Stimulated activated CD8-positive, alpha-beta memory T cell treated with anti-CD3 and anti-CD28 coated beads, Interleukin-4, amount 100 ng/mL, for 1 hour (primary cell): ENCODE measurements around the gene RPRD1B.

Experiments used
- DNase-seq, 2 donors: peaks; one replicate each; pipeline ENCODE4 v3.0.0-alpha.2; 2020; ENCODE audit warnings: low read depth in 2 of 2, low spot score in 1 of 2

The RPRD1B gene

GRCh38 chr20:38033330-38034107 is at the start of gene RPRD1B, which contains the start of gene TTI1:
TSS of gene RPRD1B (plus strand) at chr20:38033746. CDS start at chr20:38033948, 202 bp downstream.
TSS of gene TTI1 (minus strand) at chr20:38033456. CDS start at chr20:38013816, 19,640 bp downstream.
- DNase-seq, result peak; percentile 73 to 79

DNA sequence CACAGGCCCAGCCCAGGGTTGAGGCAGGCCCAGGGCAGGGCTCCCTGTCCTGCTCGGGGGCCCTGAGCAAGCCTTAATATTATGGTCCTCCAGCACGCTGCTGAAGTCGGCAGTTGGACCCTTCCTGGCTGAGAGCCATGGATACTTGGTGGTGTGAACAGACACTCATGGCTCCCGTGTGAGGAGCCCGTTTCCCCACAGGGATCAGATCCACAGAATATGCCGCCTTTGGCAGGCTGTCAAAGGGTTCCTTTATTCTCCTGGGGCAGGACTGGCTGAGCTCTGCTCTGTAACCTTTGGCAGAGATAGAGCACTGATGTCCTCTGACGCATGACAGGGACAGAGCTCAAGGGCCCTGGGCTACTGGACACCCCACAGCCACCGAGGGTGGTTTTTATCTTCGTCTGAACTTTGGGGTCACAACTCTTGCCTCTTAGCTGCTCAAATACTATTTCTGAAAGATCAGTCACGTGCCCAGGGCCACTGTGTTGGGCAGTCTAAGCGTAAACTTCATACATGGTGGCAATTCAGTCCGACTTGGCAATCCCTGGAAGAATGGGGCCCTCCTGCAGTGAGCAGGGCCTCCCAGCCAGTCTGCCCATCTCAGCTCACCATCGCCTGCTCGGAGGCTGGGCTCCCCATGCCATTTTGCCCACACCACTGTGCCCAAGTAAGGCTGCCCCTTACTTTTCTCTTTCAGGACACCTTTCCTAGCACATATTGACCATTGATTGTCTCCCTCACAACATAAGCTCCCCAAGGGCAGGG is 49.3 kb upstream of the RPRD1B start:
- no peak for DNase-seq

- no peak for DNase-seq
Observed at GRCh38 chr20:37986044-37986858, 47.3 kb upstream of the RPRD1B start.

- DNase-seq, result no peak
Observed at GRCh38 chr20:37986873-37987601, 46.5 kb upstream of the RPRD1B start.

DNA sequence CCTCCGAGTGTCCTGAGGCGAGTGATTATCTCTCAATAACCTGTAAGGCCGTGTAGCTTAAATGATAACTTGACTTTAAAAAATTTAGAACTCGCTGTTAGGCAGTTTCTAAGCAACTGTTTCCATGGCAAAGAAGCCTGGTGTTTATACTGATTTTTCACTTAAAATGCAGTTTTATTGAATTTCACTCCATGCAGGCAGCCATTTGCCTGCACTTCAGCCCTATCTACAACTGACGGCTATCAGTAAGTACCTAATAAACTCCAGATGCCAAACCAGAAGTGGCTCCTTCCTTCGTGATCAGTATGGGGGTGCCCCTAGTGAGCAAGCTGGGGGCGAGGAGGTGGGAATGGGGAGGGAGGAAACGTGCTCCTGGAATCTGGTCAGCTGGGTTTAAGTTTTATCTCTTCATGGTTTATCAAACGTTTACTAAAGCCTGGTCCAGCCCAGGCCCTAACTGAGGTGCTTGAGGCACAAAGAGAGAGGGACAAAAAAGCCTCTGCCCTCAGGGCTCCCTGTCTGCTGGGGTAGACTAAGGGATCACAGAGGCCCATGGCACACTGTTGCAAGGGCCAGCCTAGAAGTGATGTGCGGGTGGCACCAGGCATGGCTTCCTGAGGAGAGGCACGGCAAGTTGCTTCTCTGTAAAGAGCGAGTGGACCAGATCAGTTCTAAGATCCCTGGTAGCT is 45.8 kb upstream of the RPRD1B start:
- no peak for DNase-seq

DNA sequence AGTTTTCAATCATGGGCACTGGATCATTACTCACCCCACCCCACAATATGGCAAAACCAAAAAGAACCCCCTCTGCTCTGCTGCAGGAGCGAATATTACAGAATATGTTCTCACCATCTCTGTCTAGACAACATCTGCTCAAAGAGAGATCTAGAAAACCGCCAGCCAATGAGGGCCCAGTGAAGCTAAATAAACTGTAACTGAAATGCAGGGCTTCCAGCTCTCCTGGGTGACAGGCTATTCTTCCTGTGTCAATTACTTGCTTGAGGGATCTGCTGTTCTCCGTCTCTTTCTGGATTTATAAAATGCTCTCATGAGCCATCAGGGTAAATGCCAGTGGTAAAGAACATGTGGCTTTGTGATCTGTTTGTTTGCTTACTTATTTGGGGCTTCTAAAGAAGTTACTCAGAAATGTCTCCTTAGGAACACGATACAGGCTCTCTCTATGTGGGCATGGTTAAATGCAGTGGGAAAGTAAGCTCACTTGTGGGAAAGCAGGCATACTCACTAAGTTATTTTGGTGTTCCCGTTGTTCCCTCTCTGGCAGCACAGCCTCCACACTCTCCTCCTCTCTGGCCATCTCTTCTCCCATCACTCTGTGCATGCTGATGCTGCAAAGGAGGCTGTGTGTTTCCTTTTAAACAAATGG is 45.1 kb upstream of the RPRD1B start:
- no peak for DNase-seq

- DNase-seq, result no peak
Observed at GRCh38 chr20:37989601-37990295, 43.8 kb upstream of the RPRD1B start.

DNA sequence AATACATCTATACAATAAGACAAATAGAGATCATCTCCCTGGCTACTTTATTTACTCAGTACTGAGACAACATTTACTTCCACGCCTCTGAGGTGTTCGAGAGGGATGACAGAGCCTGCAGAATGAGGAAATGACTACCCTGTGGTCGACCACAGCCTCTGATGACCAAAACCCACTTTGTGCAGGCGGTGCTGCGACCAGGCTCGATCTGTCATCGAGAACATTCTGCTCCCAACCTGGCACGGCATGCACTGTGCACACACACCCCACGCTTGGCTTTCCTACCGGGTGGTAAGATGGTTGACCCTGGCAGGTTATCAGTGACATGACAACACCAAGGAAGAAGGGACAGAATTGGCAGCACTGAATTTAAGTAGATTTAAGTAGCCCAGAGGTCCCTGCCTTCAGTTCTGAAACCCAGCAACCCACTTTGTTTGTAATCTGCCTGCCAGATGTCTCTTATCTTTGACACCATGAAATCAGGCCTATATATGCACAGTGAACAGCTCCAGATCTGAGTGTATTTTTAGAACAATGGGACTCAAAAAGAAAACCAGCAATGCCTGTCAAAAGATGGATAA is 42.9 kb upstream of the RPRD1B start:
- peak; percentile 15 to 16 for DNase-seq

- DNase-seq, result no peak
Observed at GRCh38 chr20:37991157-37991866, 42.2 kb upstream of the RPRD1B start.

DNA sequence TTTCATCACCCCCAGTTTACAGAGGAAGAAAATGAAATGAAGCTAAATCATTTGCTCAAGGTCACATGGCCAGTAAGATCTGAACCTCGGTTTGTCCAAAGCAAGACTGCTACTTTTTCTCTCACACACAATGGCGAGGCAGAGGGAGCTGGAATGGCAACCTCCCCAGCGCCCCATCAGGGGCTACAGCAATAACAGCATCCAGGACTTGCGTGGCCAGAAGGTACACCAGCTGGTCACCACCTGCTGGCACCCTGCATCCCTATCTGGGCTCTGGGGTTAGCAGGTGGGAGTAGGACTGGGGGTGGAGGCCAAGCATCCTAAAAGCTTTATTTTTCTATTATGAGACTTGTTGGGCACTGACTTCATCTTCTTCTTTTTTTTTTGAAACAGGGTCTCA is 41.6 kb upstream of the RPRD1B start:
- DNase-seq, result no peak

- DNase-seq, result no peak
Observed at GRCh38 chr20:37992802-37993409, 40.6 kb upstream of the RPRD1B start.

GRCh38 chr20:37994512-37994911 is 39.0 kb upstream of the RPRD1B start:
- no peak for DNase-seq

DNA sequence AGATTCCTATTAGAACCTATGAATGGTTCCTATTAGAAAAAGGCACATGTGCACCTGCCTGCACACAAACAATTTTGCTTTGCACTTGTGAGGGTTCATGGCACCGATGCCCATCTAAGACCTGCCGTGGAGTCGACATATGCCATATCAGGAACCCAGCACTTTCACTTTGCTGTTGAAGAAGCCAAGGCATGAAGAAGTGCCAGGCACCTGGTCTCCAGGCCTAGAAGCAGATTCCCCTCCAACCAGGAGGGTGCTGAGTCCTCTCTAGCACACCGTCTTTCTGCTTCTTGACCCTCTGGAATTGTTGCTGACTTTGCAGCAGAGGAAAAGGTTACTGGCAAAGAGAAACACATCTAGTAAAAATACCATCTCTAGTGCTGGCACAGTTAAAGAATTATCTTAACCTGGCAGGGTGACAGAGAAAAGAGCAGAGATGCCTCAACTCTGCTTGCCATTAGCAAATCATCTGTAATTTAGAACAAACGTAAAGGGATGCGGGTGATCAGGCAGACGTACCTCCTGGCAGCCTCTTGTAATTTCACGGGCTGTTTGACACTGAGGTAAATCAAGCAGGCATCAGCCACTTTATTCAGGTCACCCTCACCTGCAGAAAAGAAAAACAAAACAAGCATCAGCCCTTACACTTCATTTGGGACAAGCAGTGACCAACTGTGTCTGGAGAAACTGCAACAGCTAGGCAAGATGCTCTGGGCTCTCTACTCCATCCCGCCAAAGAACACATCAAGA is 37.5 kb upstream of the RPRD1B start:
- no peak for DNase-seq

DNA sequence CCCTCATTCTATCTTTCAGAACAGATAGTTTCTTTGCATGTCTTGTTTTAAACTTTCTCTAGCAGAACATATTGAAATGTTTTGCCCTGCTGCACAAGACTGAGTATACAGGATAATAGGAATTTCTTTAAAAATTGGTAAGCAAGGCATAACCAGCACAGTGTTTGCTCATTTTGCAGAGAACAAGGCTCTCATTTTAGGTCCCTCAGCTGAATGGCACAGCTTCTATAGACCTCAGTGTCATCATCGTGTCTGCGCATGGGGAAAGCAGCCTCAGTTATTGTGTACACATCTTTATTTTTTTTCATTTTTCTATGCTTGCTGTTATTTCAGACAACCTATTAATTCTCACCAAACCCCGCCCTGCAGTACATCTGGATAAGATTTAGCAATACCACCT is 36.0 kb upstream of the RPRD1B start:
- DNase-seq, result no peak

GRCh38 chr20:37999526-38000263 is 33.9 kb upstream of the RPRD1B start:
- DNase-seq, result no peak

- DNase-seq, result no peak
Observed at GRCh38 chr20:38000293-38000692, 33.3 kb upstream of the RPRD1B start.
